IPS-NIHi7 (cell line): ENCODE data around the gene ZNF254.
A peak's percentile ranks its signal among the peaks of the same experiment; 100 is the strongest.
"Not testable (repeated sequence)": the region's sequence is repeated elsewhere in the genome, so short reads cannot be mapped to it uniquely, and the experiment has no call there.

Experiments
- DNase-seq: peaks from one replicate; pipeline ENCODE4 v3.0.0; 2012; ENCODE audit warnings: mixed read lengths; ENCODE audit errors: extremely low spot score

The ZNF254 gene

DNA sequence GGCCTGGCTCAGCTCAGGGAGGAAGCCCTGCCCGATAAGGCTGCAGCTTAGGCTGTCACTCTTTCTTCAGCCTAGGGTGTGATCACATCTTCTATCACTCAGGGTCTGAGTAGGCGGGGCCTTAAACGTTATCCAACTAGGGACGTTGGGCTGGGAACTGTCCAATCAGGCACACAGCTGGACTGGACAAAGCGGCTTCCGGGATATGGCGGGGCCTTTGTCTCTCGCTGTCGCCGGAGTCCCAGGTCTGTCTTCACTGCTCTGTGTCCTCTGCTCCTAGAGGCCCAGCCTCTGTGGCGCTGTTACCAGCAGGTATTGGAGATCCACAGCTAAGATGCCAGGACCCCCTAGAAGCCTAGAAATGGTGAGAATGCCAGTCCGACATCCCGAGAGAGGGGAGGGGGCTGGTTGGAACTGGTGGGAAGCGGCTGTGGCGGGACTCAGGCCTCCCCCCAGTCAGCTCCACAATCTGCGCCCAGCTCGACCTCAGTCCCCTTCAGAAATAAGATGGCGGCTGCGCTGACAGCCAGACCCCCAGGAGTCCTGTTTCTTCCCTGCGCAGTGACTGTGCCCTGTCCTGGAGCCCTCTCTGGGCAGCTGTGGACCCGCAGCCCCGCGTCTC is at the start of gene ZNF254:
ZNF254 (plus strand) TSS at position 214 of the 622 bp plus-strand sequence; CDS start at position 335, 121 bp downstream.
- DNase-seq = peak; percentile 88

DNA sequence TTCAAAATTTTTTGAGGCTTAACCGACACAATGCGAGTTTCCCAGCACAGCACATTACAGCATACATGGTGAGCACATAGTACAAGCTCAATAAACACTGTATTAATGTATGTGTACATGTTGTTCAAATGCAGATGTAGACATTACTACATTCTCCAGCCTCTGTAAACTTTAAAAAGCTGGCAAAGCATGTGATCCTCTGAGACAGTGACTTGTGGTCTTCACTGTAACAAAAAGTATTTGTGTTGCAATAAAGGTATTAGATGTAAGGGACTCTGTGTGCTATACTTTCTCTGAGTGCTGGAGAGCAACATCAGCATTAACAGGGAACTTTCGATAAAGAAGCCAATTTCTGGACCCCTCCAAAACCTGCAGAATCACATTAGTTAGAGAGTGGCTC is 46.4 kb upstream of the ZNF254 start:
- no peak for DNase-seq

- not testable (repeated sequence) for DNase-seq
Measured at GRCh38 chr19:24041326-24041725, 45.7 kb upstream of the ZNF254 start.

GRCh38 chr19:24046550-24046949 is 40.4 kb upstream of the ZNF254 start:
- DNase-seq = no peak

GRCh38 chr19:24048261-24048660 is 38.7 kb upstream of the ZNF254 start:
- DNase-seq = no peak

DNA sequence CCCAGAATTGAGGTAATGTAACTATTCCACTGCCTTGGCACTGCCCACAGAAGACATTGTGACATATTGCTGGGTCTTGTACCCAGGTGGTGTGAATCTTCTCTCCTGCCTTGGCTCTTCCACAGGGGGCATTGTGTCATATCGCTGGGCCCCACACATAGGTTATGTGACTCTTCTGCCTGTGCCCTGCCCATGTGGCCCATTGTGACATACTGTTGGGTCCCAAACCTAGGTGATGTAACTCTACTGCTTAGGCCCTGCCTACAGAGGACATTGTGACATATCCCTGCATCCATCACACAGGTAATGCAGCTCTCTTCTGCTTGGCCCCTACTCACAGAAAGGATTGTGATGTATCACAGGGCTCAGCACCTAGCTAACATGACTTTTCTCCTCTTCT is 37.5 kb upstream of the ZNF254 start:
- no peak for DNase-seq

GRCh38 chr19:24051516-24051915 is 35.5 kb upstream of the ZNF254 start:
- no peak for DNase-seq

DNA sequence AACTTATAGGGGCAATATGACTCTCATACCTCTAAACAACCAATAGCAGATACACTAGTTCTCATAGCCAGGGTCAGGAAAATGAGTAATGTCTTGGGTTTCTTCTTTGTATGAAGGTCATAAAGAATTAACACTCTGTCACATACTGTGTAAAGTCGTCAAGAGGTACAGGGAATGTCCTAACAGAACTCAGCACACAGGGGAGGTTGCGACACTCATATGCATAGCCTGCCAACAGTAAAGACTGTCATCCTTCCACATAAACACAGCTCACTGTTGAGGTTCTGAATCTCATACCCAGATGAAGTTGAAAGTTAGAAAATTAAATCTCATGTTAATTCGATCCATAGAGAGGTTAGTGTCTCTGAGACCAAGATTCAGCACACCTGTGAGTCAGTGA is 34.2 kb upstream of the ZNF254 start:
- no peak for DNase-seq

- no peak for DNase-seq
Measured at GRCh38 chr19:24053601-24054000, 33.4 kb upstream of the ZNF254 start.

DNA sequence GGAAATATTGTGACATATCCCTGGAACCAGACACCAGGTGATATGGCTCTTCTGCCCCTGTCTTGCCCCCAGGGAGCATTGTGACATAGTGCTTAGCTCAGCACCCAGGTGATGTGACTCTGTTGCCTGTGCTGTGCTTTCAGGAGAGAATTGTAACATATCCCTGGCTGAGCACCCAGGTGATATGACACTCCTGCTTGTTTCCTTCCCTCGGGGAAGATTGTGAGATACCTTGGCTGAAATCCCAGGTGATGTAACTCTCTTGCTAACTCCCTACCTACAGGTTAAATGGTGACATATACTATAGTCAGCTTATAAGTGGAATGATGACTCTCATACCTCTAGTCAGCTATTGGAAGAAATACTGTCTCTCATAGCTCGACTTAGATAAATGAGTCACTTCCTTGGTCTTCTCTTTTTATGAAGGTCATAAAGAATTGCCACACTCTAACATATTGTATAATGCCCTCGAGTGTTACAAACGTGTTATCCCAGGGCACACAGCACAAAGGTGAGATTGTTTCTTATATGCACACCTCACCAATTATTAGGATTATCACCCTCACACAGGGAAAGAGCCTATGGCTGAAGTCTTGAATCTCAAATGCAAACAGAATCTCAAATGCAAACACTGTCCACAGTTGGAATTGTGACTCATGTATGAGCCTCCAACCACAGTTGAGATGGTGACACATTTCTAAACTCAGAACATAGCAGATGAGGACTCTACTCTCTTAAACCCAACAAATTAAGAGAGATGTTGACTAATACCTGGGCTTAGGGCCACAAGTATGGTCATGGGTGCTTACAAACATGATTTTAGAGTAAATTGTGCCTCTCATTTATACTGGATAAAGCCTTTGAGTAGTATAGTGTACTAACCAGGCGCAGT is 32.7 kb upstream of the ZNF254 start:
- DNase-seq = no peak

DNA sequence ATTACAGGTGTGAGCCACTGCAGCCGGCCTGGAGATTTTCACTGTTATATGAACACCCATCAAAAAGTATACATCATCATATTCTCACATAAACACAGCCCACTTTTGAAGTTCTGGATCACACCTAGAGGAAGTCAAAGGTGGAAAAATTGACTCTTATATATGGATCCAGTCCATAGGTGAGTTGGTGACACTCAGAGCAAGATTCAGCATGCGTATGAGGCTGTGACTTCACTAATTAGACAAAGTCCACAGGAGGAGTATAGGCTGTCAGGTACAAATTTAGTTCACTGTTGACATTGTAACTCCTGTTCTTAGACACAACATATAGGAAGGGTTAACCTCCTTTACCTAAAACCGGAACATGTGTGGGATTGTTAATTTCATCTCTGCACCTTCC is 31.4 kb upstream of the ZNF254 start:
- no peak for DNase-seq

GRCh38 chr19:24057144-24057543 is 29.8 kb upstream of the ZNF254 start:
- no peak for DNase-seq

DNA sequence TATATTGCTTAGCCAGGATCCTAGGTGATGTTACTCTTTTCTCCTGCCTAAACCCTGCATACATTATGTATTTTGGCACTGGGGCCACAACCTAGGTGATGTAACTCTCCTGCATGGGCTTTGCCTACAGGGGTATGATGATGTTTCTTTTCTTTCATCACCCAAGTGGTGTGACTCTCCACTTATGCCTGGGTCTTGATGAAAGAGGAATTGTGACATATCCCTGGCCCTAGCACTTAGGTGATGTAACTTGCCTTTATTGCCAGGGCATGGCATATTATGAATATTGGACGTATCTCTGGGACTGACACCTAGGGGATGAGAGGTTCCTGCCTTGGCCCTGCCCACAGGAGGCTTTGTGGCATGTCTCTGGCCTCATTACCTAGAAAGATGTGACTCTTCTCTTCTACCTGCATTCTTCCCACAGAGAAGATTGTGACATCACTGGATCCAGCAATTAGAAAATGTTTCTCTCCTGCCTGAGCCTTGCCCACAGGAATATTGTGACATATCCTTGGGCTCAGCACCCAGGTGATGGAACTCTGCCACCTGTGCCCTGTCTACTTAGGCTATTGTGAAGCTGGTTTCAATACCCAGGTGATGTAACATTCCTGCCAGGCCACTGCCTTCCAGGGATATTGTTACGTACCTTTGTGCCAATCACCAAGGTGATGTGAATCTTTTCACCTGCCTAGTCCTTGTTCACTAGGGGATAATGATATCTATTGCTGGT is 27.3 kb upstream of the ZNF254 start:
- DNase-seq = no peak

DNA sequence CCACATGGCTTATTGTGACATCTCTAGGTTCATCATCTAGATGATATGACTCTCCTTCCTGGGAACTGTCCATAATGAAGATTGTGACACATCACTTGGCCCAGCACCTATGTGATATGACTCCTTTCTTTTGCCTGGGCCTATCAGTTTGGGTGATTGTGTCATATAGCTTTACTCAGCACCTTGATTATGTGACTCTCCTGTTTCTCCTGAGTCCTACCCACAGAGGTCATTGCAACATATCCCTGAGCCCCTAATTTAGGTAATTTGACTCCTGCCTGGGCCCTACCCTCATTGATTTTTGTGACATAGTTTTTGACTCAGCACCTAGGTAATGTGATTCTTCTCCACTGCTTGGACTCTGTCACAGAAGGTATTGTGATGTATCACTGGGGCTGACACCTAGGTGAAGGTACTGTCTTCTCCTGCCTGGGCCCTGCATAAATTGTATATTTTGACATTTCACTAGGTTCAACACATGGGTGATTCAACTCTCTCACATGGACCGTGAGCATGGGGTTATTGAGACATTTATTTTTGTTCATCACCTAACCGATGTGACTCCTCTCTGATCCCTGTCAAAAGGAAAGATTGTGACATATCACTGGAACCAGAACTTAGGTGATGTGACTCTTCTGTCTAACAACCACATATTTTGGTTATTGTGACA is 26.2 kb upstream of the ZNF254 start:
- no peak for DNase-seq

DNA sequence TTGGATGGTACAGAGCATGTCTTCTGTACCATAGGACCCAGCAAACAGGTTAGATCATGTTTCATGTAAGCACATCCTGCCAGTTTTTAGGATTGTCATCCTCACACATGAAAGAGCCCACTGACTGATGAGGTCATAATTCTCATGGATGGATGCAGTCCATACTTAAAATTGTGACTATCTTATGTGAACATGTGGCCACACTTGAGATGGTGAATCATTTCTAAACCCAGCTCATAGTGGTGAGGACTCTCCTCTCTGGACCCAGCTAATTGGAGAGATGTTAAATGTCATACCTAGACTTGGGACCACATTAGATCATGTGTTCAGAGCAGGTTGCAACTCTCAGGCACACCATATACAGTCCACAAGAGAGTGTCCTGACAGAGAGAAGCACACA is 24.8 kb upstream of the ZNF254 start:
- no peak for DNase-seq

DNA sequence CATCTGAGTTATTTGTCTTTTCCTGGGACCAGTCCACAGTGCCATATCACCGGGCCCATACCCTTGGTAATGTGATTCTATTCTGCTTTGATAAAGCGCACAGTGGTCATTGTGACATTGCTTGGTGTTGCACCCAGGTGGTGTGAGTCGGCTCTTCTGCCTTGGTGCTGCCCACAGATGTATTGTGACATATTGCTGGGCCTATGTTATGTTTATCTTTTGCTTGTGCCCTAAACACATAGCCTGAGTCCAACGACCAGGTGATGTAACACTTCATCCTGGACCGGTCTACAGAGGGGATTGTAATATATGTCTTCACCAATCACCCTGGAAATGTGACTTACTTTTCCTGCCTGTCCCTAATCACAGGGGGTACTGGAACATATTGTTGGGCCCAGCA is 23.7 kb upstream of the ZNF254 start:
- DNase-seq = no peak

DNA sequence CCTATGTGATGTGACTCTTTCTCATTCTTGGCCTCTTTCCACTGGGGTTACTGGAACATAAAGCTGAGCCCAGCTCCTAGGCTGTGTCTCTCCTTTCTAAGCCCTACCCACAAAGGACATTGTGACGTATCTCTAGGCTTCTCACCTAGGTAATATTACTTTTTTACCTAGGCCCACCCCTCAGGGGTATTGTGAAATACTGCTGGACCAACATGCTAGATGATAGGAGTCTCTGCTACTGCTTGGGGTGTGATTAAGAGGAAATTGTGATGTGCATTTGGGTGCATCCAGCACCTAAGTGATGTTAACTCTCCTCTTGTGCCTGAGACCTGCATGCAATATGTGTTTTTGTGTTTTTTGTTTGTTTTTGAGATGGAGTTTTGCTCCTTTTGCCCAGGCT is 22.8 kb upstream of the ZNF254 start:
- DNase-seq = no peak

DNA sequence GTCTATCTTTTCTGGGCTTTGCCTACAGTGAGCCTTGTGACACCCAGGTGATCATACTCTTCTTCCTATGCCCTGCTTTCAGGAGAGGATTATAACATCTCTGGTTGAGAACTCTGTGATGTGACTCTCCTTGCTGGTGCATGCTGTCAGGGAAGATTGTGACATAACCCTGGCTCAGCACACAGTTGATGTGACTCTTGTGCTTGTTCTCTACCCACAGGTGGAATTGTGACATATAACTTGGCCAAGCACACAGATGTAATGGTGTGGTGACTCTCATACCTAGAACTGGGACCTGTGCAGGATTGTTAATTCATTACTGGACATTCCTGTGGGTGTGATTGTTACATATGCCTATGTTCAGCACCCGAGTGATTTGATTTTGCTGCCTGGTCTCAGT is 21.7 kb upstream of the ZNF254 start:
- DNase-seq = no peak

DNA sequence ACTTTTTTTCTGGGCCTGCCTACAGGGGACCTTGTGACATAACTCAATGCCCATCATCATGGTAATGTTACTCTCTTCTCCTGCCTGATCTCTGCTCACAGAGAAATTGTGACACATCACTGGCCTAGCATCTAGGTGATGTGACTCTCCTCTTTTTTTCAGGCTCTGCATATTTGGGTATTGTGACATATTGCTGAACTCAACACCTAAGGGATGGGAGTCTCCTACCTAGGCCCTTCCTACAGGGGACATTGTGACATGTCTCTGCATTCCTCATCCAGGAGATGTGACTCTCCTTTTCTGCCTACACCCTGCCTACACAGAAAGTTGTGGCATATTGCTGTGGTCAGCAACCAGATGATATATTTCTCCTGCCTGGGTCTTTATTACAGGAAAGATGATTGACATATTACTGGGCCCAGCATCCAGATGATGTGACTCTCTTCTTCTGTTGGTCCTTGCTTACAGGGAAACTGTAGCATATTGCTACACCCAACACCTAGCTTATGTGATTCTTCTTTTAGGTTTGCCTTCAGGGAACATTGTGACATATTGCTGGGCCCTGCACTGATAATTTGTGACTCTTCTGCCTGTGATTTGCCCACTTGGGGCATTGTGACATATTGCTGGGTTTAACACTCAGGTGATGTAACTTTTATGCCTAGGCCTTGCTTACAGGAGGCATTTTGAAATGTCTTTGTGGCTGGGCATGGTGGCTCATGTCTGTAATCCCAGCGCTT is 21.0 kb upstream of the ZNF254 start:
- DNase-seq = no peak

GRCh38 chr19:24069905-24070657 is 16.9 kb upstream of the ZNF254 start:
- DNase-seq = no peak

- no peak for DNase-seq
Measured at GRCh38 chr19:24071078-24071477, 15.9 kb upstream of the ZNF254 start.
